NCI-H510A treated with DMSO at 0.1 percent for 48 hours (cell line): ENCODE measurements around the gene PBX3.
A peak's percentile ranks its signal among the peaks of the same experiment; 100 is the strongest.

Experiments used
- DNase-seq: peaks from one replicate; lab custom pipeline; 2025; lab: John Stamatoyannopoulos, UW

The PBX3 gene

DNA sequence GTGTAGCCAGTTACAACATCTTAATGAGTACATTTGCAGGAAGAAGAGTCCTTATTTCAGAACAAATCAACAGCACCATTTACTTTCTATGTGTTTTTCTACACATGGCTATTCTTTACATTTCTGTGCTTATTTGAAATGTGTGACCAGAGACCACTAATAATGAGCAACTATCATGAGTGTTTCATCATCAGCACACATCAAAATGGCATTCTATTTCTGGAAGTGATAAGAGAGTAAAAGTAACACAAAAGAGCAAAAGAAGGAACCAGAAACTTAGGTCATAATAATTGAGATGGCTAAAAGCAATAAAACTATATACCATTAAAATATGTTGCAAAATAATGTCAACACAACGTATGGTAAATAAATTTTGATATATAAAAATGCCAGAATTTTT is 159.7 kb downstream of the PBX3 start:
- DNase-seq: no peak

- DNase-seq: peak; percentile 42
These were observed 161.0 kb downstream of the PBX3 start for GRCh38 chr9:125908136-125908535.

- DNase-seq: no peak
These were observed 161.8 kb downstream of the PBX3 start for GRCh38 chr9:125908966-125909365.

DNA sequence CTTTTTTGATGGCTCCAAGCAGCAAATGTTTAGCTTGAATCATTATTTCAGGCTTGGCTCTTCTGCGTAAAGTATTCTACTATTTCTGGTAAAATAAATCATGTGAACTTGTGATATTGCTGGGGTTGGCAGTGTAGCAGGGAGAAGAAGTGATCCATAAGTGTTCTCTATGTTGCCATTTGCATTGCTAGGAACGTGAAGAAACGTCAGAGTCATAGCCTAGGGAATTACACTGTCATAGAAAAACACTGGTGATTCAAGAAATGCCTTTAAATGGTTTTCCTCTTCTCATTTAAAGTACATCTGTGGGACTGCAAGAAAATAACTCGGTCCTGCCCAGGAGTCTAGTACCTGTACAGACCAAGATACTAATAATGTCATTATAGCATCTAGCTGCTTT is 162.3 kb downstream of the PBX3 start:
- no peak for DNase-seq

DNA sequence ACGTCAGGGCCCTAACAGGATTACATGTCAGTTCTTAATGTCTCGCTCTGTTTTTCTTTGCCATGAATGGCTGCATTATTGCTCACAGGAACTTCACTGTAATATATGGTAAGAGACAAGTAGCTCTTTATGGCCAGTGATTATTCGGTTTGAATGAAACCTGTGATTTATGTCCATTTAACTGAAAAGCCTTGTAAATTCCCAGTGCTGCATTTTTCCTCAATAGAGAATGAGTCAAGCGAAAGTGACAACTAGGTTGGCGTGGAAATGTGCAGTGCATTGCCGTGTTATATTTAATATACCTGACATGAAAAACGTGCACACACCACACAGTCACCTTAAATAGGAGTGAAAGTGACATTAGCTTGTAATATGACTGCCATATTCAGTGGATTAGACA is 163.1 kb downstream of the PBX3 start:
- DNase-seq: no peak

DNA sequence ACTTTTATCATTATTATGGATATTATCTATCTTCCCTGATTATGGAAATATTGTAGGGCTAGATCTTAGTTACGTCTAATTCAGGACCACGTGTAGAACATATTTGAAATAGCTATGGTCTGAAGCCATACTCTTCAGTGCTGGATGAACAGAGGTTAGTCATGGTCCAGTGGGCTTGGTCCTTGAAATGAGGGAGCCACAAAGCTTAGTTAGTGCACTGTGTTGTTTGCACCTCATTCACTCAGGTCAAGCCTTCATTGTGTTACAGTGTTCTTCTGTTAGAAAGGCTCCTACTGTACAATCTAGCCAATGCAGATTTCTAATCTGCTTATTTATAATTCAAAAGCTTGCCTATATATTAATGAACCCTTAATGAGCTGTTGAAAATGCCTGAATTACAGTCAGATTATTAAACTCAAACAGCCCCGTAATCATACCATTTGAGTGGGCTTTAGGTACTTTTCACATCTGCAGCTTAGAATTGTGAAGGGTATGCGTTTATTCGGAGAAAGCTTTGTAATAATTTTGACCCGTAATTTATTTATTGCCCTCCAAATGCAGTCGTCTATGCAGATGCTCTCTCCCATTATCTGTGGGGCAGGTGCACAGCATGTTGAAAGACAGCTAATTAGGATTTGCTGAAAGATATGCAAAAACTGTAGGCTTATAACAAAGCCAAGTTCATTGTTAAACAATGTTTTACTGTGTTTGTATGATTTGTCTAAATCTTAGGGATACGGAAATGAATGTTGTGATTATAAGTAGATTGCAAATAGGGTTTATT is 164.9 kb downstream of the PBX3 start:
- DNase-seq: peak; percentile 51

DNA sequence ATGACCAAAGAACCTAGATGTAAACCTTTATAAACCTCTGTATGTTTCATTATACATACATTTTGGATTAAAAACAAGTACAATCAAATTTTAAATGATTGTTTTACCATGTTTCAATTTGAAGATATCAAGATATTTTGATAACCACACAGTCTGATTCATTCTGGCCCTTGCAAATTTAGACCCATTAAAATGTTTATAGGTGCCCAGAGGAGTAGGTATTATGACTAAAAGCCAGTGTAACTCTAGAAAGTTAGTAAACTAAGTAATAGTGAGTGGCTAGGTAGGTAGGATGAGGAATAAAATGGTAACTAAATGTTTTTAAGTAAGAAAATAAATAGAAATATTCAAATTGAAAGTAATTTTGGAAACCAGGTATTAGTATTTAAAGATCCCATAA is 165.5 kb downstream of the PBX3 start:
- no peak for DNase-seq

- no peak for DNase-seq
These were observed 166.4 kb downstream of the PBX3 start for GRCh38 chr9:125913551-125913950.

DNA sequence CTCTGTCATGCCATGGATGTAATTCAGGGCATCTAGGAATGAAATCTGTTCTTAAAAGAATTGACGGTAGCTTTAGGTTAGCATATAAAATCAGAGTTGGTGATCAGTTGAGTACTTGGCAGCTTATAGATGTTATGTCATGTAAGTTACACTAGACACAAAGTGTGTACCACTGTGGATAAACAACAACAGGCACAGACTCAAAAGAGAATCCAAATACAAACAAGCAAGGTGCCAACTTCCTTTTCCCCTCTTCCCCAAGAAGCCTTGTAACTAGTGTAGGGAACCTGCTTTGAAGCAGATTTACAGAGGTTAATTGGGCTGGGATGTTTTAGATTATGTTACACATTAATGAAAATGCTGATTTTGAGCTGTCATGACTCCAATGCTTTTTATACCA is 167.2 kb downstream of the PBX3 start:
- DNase-seq: no peak

DNA sequence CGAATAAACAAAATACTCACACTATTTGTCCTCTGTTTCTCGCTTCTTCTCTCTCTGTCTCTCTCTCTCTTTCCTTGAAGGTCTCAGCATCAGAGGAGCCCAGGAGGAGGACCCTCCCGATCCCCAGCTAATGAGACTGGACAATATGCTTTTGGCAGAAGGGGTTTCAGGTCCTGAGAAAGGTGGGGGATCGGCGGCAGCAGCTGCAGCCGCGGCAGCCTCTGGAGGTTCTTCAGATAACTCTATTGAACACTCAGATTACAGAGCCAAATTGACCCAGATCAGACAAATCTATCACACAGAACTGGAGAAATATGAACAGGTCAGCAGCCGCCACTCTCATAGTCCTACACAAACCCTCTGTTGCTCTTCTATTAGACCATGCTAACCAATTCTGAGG is 168.4 kb downstream of the PBX3 start:
- no peak for DNase-seq

GRCh38 chr9:125919565-125919964 is 172.4 kb downstream of the PBX3 start:
- DNase-seq: no peak

DNA sequence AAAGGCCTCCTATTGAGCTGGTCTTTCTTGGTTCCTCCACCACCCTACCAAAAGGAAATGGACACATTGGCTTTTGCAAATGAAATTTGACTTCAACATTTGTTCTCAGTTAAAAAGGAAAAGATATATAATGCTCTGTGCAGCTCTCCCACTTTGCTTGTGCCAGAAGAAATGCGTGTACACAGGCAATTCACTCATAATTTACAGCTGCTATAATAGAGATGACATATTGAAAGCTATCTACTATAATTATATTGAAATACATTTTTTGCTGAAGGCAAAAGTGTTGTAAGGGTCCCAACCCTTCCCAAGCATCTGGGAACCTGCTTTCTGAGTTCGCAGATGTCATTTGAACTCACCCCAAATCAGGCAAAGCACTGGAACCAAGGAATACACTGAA is 173.2 kb downstream of the PBX3 start:
- DNase-seq: no peak

- DNase-seq: no peak
These were observed 175.7 kb downstream of the PBX3 start for GRCh38 chr9:125922854-125923253.

DNA sequence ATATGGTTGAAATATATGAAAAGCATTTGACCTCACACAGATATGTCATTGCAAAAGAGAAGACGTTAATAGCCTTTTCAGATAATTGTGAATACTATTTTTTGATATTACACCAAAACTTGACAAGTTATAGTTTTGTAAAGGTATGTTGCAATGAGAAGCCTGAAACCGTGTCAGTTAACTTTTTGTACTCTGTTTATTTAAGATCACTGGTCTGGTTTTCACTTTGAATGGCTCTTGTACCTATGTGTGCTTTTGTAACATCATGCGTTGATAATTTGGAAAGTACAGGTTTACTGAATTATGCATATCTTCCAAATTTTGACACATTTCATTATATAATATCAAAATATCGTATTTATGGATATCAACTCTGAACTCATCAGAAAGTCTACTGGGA is 177.2 kb downstream of the PBX3 start:
- no peak for DNase-seq

DNA sequence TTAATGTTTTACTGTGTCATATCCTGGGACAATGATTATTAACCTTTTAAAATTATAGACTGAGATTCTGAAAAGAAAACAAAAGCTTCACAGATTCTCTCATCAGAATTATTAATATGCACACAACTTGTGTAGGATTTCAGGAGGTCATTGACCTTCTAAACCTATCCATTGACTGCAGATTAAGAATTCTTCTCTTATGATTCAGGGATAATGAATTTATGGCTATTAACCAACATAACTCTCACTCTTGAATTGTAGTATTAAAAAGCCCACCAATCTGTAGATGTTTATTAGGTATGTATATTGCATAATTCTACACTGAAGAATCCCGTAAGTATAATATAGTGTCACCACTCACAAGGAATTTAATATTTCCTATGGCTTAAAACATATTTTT is 179.8 kb downstream of the PBX3 start:
- DNase-seq: no peak

DNA sequence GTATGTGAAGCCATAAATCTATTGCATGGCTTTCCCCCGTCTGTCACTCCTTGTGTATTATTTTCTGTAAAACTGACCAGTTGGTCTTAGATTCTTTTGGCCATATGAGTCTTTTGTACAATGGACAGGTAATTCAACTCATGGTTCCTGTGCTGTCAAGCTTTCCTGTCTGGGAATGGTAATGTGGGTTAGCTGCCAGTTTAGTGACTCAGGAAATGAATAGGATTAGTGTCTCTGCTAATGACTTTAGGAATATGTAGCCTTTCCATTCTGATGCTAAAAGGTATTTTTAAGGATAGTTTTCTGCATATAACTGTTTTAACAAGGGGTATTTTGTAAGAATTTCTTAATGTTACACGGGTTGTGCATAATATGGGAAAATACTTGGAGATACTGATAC is 182.7 kb downstream of the PBX3 start:
- DNase-seq: no peak

GRCh38 chr9:125931211-125931610 is 184.0 kb downstream of the PBX3 start:
- no peak for DNase-seq

DNA sequence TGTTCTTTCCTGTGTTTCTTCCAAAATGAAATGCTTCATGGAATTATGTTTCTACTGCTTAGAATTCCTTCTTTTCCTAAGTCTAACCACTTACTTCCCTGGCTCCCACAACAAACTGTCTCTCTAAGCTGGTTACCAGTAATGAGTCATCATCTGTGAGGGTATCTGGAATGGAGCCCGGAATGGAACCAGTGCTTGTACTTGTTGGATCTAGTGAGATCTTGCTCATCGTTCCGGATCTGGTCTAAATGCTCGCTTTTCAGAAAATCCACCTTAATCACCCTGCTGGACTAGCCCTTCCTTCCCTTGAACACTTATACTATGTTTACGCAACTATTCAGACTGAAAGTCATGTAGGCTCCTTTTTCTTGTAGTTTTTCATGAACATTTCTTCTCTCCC is 184.8 kb downstream of the PBX3 start:
- DNase-seq: no peak

DNA sequence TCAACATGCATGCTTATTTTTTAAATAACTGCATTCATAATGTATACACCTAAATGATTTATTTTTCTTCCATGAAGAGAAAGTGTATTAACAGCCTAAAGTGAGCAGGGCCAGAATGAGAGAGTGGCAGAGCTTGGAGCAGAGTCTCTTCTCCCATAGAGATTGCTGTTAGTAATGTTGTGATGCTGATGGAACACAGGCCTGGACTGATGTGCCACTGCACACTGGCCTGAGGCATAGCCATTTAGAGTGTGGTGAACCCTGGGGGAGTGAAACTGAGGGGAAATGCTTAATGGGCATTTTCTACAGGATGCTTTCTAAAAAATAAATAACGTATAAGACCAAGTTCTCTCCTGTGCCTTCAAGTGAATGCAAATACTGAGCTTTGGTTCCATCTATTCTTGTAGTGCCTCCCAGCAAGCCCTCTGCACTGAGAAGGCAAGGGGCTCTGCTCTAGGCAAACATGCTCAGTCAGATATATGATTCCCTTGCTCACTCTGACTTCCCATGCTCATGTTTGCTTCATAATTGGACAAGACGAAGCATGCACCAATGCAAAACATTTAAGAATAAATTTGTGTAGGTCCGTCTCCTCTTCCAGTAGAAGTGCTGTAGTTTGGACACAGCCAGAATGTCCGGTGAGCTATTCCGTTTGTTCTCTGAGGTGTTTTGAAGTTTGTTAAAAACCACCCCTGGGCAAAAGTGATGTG is 185.7 kb downstream of the PBX3 start:
- no peak for DNase-seq

DNA sequence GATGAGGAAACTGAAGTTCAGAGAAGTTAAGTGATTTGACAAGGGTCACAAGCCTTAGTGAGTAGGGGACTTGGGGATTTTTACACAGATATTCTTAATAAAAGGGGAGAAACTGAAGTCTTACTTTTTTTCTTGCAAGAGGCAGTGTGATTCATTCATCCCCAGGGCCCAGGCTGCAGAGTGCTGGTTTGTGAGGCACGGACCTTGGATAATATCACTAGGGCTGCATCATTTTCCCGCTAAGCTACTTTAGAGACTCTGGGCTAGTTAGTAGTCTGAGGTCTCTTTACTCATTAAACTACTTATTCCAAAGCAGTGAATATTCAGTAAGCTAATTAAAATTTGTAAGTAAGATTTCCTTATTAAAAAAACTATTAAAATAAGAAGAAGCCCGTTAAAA is 195.0 kb downstream of the PBX3 start:
- DNase-seq: no peak

GRCh38 chr9:125943831-125944230 is 196.7 kb downstream of the PBX3 start:
- DNase-seq: no peak

- no peak for DNase-seq
These were observed 199.2 kb downstream of the PBX3 start for GRCh38 chr9:125946397-125946796.

GRCh38 chr9:125948887-125949596 is 201.9 kb downstream of the PBX3 start:
- DNase-seq: no peak
